SK-N-SH treated with all-trans-retinoic acid at 6 μM for 48 hours (cell line): ENCODE data around the gene PTPRS.
"Not testable (repeated sequence)": the region's sequence is repeated elsewhere in the genome, so short reads cannot be mapped to it uniquely, and the experiment has no call there.

Experiments used
- ATAC-seq: fragments of 200-7000 bp; cut with Tn5 transposase; 3 replicates; pipeline ENCODE4 v1.9.1; 2020; ENCODE audit warnings: mild to moderate bottlenecking, moderate library complexity
- ARNTL ChIP-seq: fragments of 450-650 bp; formaldehyde crosslinking; IDR thresholded peaks from 2 replicates; pipeline ENCODE4 v1.5.0; 2020; ENCODE audit warnings: low read depth, mild to moderate bottlenecking, moderate library complexity, borderline replicate concordance
- BACH2 ChIP-seq: fragments of 250-450 bp; sonication (Bioruptor Pico); IDR thresholded peaks from 2 replicates; pipeline ENCODE4 v1.9.0; 2021; ENCODE audit warnings: mild to moderate bottlenecking, borderline replicate concordance
- CSDC2 ChIP-seq: fragments of 250-450 bp; sonication (Bioruptor Pico); IDR thresholded peaks from 2 replicates; pipeline ENCODE4 v1.5.0; 2020; ENCODE audit warnings: mild to moderate bottlenecking, moderate library complexity
- CSRNP3 ChIP-seq: fragments of 250-450 bp; sonication (Bioruptor Pico); IDR thresholded peaks from 2 replicates; pipeline ENCODE4 v1.5.1; 2021; ENCODE audit warnings: mild to moderate bottlenecking, moderate library complexity
- ESRRG ChIP-seq: fragments of 250-450 bp; sonication (Bioruptor Pico); IDR thresholded peaks from 2 replicates; pipeline ENCODE4 v1.6.1; 2021; ENCODE audit warnings: mild to moderate bottlenecking
- ISL1 ChIP-seq: fragments of 250-450 bp; sonication (Bioruptor Pico); IDR thresholded peaks from 2 replicates; pipeline ENCODE4 v2.1.2; 2022; ENCODE audit warnings: mild to moderate bottlenecking, moderate library complexity
- OSR1 ChIP-seq: fragments of 250-450 bp; sonication (Bioruptor Pico); IDR thresholded peaks from 2 replicates; pipeline ENCODE4 v1.8.0; 2022; ENCODE audit warnings: moderate library complexity, mild to moderate bottlenecking, inconsistent platforms
- POU6F1 ChIP-seq: fragments of 250-450 bp; sonication (Bioruptor Pico); IDR thresholded peaks from 2 replicates; pipeline ENCODE4 v1.8.0; 2021; ENCODE audit warnings: low read depth, mild to moderate bottlenecking, moderate library complexity, borderline replicate concordance
- PPARA ChIP-seq: fragments of 250-450 bp; sonication (Bioruptor Pico); IDR thresholded peaks from 2 replicates; pipeline ENCODE4 v1.5.0; 2020; ENCODE audit warnings: mild to moderate bottlenecking, borderline replicate concordance
- RARB ChIP-seq: fragments of 250-450 bp; sonication (Bioruptor Pico); IDR thresholded peaks from 2 replicates; pipeline ENCODE4 v1.8.0; 2021; ENCODE audit warnings: mild to moderate bottlenecking, moderate library complexity
- SNAI2 ChIP-seq: fragments of 250-450 bp; sonication (Bioruptor Pico); IDR thresholded peaks from 2 replicates; pipeline ENCODE4 v1.5.0; 2020; ENCODE audit warnings: mild to moderate bottlenecking, moderate library complexity
- TCF4 ChIP-seq: fragments of 250-450 bp; sonication (Bioruptor Pico); IDR thresholded peaks from 2 replicates; pipeline ENCODE4 v1.8.0; 2021; ENCODE audit warnings: mild to moderate bottlenecking, moderate library complexity, borderline replicate concordance
- TOX ChIP-seq: fragments of 250-450 bp; sonication (Bioruptor Pico); IDR thresholded peaks from 2 replicates; pipeline ENCODE4 v1.8.0; 2021; ENCODE audit warnings: mild to moderate bottlenecking, moderate library complexity, borderline replicate concordance
- TSHZ2 ChIP-seq: fragments of 250-450 bp; sonication (Bioruptor Pico); IDR thresholded peaks from 2 replicates; pipeline ENCODE4 v1.5.0; 2020; ENCODE audit warnings: mild to moderate bottlenecking, moderate library complexity
- ZC3H10 ChIP-seq: fragments of 250-450 bp; sonication (Bioruptor Pico); IDR thresholded peaks from 2 replicates; pipeline ENCODE4 v1.5.1; 2021; ENCODE audit warnings: mild to moderate bottlenecking, moderate library complexity
- ZFP30 ChIP-seq: fragments of 450-650 bp; formaldehyde crosslinking; IDR thresholded peaks from 2 replicates; pipeline ENCODE4 v1.5.0; 2022; ENCODE audit warnings: mild to moderate bottlenecking, moderate library complexity
- ZNF565 ChIP-seq: fragments of 450-650 bp; formaldehyde crosslinking; conservative IDR thresholded peaks from 2 replicates; pipeline ENCODE4 v1.5.0; 2020; ENCODE audit warnings: low read depth, mild to moderate bottlenecking, moderate library complexity
- ZNF70 ChIP-seq: fragments of 450-650 bp; formaldehyde crosslinking; IDR thresholded peaks from 2 replicates; pipeline ENCODE4 v1.5.0; 2020; ENCODE audit warnings: mild to moderate bottlenecking, moderate library complexity
- ZNF8 ChIP-seq: fragments of 450-650 bp; formaldehyde crosslinking; IDR thresholded peaks from 2 replicates; pipeline ENCODE4 v1.5.0; 2020; ENCODE audit warnings: mild to moderate bottlenecking, moderate library complexity
- TF ChIP-seq, protein P1 (sequence below): fragments of 250-450 bp; sonication (Bioruptor Pico); IDR thresholded peaks from 2 replicates; pipeline ENCODE4 v1.8.0; 2020; ENCODE audit warnings: mild to moderate bottlenecking, moderate library complexity, borderline replicate concordance

The PTPRS gene

GRCh38 chr19:5364674-5365073, 24.1 kb upstream of the PTPRS start:
- no peak for ATAC-seq
- TF ChIP-seq TCF4 = no peak
- TF ChIP-seq ARNTL = no peak
- TF ChIP-seq ISL1 (CRISPR knock-in tag) = no peak

DNA sequence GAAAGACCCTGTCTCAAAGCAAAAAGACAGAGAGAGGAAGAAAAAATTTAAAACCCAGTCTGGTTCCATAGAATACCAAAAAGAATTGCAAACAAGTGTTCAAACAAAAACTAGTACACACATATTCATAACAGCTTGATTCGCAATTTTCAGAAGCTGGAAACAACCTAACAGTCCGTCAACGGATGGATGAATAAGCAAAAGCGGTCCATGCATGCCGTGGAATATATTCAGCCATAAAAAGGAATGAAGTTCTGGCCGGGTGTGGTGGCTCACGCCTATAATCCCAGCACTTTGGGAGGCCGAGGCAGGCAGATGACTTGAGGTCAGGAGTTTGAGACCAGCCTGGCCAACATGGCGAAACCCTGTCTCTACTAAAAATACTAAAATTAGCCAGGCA, 21.2 kb upstream of the PTPRS start:
- not testable (repeated sequence) for ATAC-seq

DNA sequence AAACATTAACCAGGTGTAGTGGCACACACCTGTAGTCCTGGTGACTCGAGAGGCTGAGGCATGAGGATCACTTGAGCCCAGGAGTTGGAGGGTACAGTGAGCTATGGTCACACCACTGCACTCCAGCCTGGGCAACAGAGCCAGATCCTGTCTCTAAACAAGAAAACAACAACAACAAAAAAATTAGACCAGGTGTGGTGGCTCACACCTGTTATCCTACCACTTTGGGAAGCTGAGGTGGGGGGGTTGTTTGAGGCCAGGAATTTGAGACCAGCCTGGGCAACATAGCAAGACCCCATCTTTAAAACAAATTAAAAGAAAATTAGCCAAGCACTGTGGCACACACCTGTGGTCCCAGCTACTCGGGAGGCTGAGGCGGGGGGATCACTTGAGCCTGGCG, 20.8 kb upstream of the PTPRS start:
- TF ChIP-seq, protein P1, sequence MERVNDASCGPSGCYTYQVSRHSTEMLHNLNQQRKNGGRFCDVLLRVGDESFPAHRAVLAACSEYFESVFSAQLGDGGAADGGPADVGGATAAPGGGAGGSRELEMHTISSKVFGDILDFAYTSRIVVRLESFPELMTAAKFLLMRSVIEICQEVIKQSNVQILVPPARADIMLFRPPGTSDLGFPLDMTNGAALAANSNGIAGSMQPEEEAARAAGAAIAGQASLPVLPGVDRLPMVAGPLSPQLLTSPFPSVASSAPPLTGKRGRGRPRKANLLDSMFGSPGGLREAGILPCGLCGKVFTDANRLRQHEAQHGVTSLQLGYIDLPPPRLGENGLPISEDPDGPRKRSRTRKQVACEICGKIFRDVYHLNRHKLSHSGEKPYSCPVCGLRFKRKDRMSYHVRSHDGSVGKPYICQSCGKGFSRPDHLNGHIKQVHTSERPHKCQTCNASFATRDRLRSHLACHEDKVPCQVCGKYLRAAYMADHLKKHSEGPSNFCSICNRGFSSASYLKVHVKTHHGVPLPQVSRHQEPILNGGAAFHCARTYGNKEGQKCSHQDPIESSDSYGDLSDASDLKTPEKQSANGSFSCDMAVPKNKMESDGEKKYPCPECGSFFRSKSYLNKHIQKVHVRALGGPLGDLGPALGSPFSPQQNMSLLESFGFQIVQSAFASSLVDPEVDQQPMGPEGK (CRISPR knock-in tag) = no peak
- no peak for TF ChIP-seq ARNTL
- no peak for TF ChIP-seq ZFP30 (CRISPR knock-in tag)
- no peak for TF ChIP-seq OSR1 (CRISPR knock-in tag)
- no peak for TF ChIP-seq CSDC2 (CRISPR knock-in tag)
- TF ChIP-seq CSRNP3 (CRISPR knock-in tag) = no peak
- TF ChIP-seq POU6F1 = no peak
- no peak for TF ChIP-seq ZNF565
- TF ChIP-seq ESRRG (CRISPR knock-in tag) = no peak
- no peak for TF ChIP-seq ISL1 (CRISPR knock-in tag)
- TF ChIP-seq TOX = no peak
- no peak for TF ChIP-seq PPARA (CRISPR knock-in tag)
- TF ChIP-seq ZC3H10 (CRISPR knock-in tag) = no peak
- TF ChIP-seq ZNF8 (CRISPR knock-in tag) = no peak
- no peak for TF ChIP-seq BACH2 (CRISPR knock-in tag)
- TF ChIP-seq TCF4 = no peak
- no peak for TF ChIP-seq SNAI2 (CRISPR knock-in tag)
- TF ChIP-seq ZNF70 (CRISPR knock-in tag) = no peak
- ATAC-seq = no peak

DNA sequence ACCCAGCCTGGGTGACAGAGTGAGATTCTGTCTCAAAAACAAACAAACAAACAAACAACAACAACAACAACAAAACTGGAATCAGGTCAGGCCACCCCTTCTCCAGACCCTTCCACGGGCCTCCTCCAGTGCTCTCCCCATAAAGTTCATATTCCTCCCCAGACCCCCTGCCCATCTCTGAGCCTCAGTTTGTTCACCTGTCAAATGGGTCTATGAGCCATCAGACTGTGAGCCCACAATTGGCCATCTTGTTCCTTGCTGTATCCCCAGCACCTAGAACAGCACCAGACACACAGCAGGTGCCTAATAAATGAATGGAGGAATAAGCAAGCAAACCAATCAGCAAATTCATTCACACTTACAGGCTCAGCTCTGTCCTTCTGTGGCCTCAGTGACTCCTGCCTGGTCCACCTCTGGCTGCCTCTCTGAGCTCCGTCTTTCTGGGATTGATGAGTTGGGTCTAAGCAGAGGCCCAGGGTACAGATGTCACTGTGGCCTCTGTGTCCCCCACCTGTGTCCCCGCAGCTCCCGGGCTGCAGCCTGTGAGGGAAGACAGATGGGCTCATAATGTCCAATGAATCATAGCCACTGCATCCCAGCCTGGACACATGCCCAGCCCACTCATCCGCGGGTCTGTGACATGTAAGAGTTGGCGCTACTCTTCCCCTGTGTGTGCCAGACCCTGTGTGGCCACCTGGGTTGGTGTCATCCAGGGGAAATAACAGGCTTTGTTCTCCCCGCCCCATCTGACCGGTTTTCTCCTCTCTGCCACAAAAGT, 19.6 kb upstream of the PTPRS start:
- TF ChIP-seq ZC3H10 (CRISPR knock-in tag) = no peak
- TF ChIP-seq TCF4 = no peak
- no peak for TF ChIP-seq ZFP30 (CRISPR knock-in tag)
- no peak for TF ChIP-seq SNAI2 (CRISPR knock-in tag)
- TF ChIP-seq TSHZ2 = no peak
- no peak for TF ChIP-seq RARB (CRISPR knock-in tag)
- TF ChIP-seq ARNTL = no peak
- no peak for ATAC-seq
